ENCODE results near the gene KITLG.
"Not testable (repeated sequence)": the region's sequence is repeated elsewhere in the genome, so short reads cannot be mapped to it uniquely, and the experiment has no call there.

The KITLG gene

GRCh38 chr12:88553941-88554658, 26.2 kb downstream of the KITLG start:
- H3K4me3 ChIP-seq (ENCODE audit: low read depth, low read length): no peak overlapping the region
- no peak for TF ChIP-seq CTCF (IDR thresholded peaks at IDR 0.05; ENCODE audit: borderline replicate concordance, insufficient read depth, low read depth, low read length)

GRCh38 chr12:88552610-88553079, 27.6 kb downstream of the KITLG start:
- H3K4me3 ChIP-seq (ENCODE audit: low read depth, low read length): no peak overlapping the region

GRCh38 chr12:88549929-88550328, 30.3 kb downstream of the KITLG start:
- no peak overlapping the region for H3K4me3 ChIP-seq (ENCODE audit: low read depth, low read length)
- TF ChIP-seq CTCF (IDR thresholded peaks at IDR 0.05; ENCODE audit: borderline replicate concordance, insufficient read depth, low read depth, low read length): no peak

More at GRCh38 chr12:88552610-88553079, 27.6 kb downstream of the KITLG start:
- TF ChIP-seq CTCF (IDR thresholded peaks at IDR 0.05; ENCODE audit: borderline replicate concordance, insufficient read depth, low read depth, low read length): no peak

GRCh38 chr12:88547949-88548348, 32.3 kb downstream of the KITLG start:
- not testable (repeated sequence) for H3K4me3 ChIP-seq (ENCODE audit: low read depth, low read length)

GRCh38 chr12:88546853-88547252, 33.4 kb downstream of the KITLG start:
- TF ChIP-seq CTCF (IDR thresholded peaks at IDR 0.05; ENCODE audit: borderline replicate concordance, insufficient read depth, low read depth, low read length): no peak
- no peak overlapping the region for H3K4me3 ChIP-seq (ENCODE audit: low read depth, low read length)

- no peak overlapping the region for H3K4me3 ChIP-seq (ENCODE audit: low read depth, low read length)
- TF ChIP-seq CTCF (IDR thresholded peaks at IDR 0.05; ENCODE audit: borderline replicate concordance, insufficient read depth, low read depth, low read length): no peak
Measured at GRCh38 chr12:88546226-88546625, 34.0 kb downstream of the KITLG start.

- no peak for TF ChIP-seq CTCF (IDR thresholded peaks at IDR 0.05; ENCODE audit: borderline replicate concordance, insufficient read depth, low read depth, low read length)
- no peak overlapping the region for H3K4me3 ChIP-seq (ENCODE audit: low read depth, low read length)
Measured at GRCh38 chr12:88544991-88545980, 35.0 kb downstream of the KITLG start.
